Fibroblast of lung (primary cell): ENCODE measurements around the gene EDN2. TPM values are rescaled to one million over a fixed set of nuclear protein-coding genes. Genes with fewer than 3 reads are reported as not detected.

Experiments used
- DNase-seq, 2 donors: peaks; one replicate each; pipeline versions ENCODE4 v3.0.0 to v3.0.0-alpha.2; 2010; ENCODE audit warnings: low read depth in 2 of 2
- H2AFZ ChIP-seq: 2 replicates; pipeline ENCODE4 v1.5.1; 2012; ENCODE audit warnings: low read length, control low read depth, inconsistent platforms
- H3K27ac ChIP-seq: 2 replicates; pipeline ENCODE4 v1.5.1; 2011; ENCODE audit warnings: low read length, control low read depth; ENCODE audit not compliant: insufficient read depth
- H3K27me3 ChIP-seq: 2 replicates; pipeline ENCODE4 v1.5.1; 2011; ENCODE audit warnings: mild to moderate bottlenecking, low read length; ENCODE audit not compliant: control insufficient read depth, insufficient read depth
- H3K36me3 ChIP-seq: 2 replicates; pipeline ENCODE4 v1.5.1; 2011; ENCODE audit warnings: low read length; ENCODE audit not compliant: control insufficient read depth, insufficient read depth
- H3K4me1 ChIP-seq: 2 replicates; pipeline ENCODE4 v1.5.1; 2011; ENCODE audit warnings: low read length; ENCODE audit not compliant: control insufficient read depth, insufficient read depth; ENCODE audit errors: extremely low read depth
- H3K4me2 ChIP-seq: 2 replicates; pipeline ENCODE4 v1.5.1; 2011; ENCODE audit warnings: low read length, control low read depth; ENCODE audit not compliant: insufficient read depth; ENCODE audit errors: extremely low read depth
- H3K4me3 ChIP-seq, 4 experiments: fragments of 200-600 bp in 1 of 4; sonication (generic) in 1 of 4; replicated peaks in 1 of 4; 2 replicates each; pipeline ENCODE4 v1.5.1; 2011 to 2016; ENCODE audit warnings: low read length in 4 of 4, low read depth in 3 of 4, mild to moderate bottlenecking in 3 of 4, control low read depth in 2 of 4, inconsistent platforms in 1 of 4, mixed read lengths in 1 of 4; ENCODE audit not compliant: insufficient read depth in 1 of 4; ENCODE audit errors: control extremely low read depth in 1 of 4
- H3K79me2 ChIP-seq: 2 replicates; pipeline ENCODE4 v1.5.1; 2012; ENCODE audit warnings: mild to moderate bottlenecking, low read length, inconsistent platforms; ENCODE audit not compliant: control insufficient read depth, insufficient read depth
- H3K9ac ChIP-seq: 2 replicates; pipeline ENCODE4 v1.5.1; 2011; ENCODE audit warnings: mild to moderate bottlenecking, low read length, control low read depth; ENCODE audit not compliant: insufficient read depth
- H3K9me3 ChIP-seq: 2 replicates; pipeline ENCODE4 v1.5.1; 2012; ENCODE audit warnings: low read depth, low read length; ENCODE audit not compliant: control insufficient read depth, insufficient read depth
- H4K20me1 ChIP-seq: 2 replicates; pipeline ENCODE4 v1.5.1; 2011; ENCODE audit warnings: low read length; ENCODE audit not compliant: control insufficient read depth, insufficient read depth; ENCODE audit errors: extremely low read depth
- CTCF ChIP-seq, 2 donors: IDR thresholded peaks in 1 of 2; conservative IDR thresholded peaks in 1 of 2; 1 replicate in 1 of 2; 2 replicates in 1 of 2; pipeline ENCODE4 v1.5.1; 2011 to 2012; ENCODE audit warnings: low read length in 2 of 2, control low read depth in 1 of 2, inconsistent platforms in 1 of 2, low read depth in 1 of 2, mild to moderate bottlenecking in 1 of 2
- EZH2 ChIP-seq: IDR thresholded peaks from 2 replicates; pipeline ENCODE4 v1.5.1; 2012; ENCODE audit warnings: low read length, control low read depth, mild to moderate bottlenecking; ENCODE audit errors: missing control alignments
- polyA plus RNA-seq, 2 donors: library from polyadenylated mRNA; depleted of rRNA in 1 of 2; stranded (reverse) in 1 of 2; unstranded in 1 of 2; fragments of >200 nt; gene quantifications; 2 replicates each; pipeline ENCODE4 v1.2.1, GENCODE V29; 2011 to 2012; ENCODE audit warnings: missing spikeins in 1 of 2
- total RNA-seq: library from RNA; depleted of rRNA; stranded (reverse); fragments of >200 nt; gene quantifications from 2 replicates; pipeline ENCODE4 v1.2.1, GENCODE V29; 2014

The EDN2 gene
- total and polyA plus RNA-seq, 2 donors (not counting 1 experiment from before 2014, with no cell fraction given), result not detected

GRCh38 chr1:41429641-41430035, 54.8 kb downstream of the EDN2 start:
- Histone ChIP-seq H3K4me3 (no peak overlapping the region), H3K9me3 (no peaks in the 10 kb centered on the region), H3K27me3 (no peaks in the 10 kb centered on the region), H4K20me1 (no peaks in the 10 kb centered on the region), H2AFZ (no peak overlapping the region), H3K4me2 (no peak overlapping the region), H3K9ac (no peak overlapping the region), H3K27ac (no peak overlapping the region), H3K79me2 (no peaks in the 10 kb centered on the region), H3K36me3 (no peaks in the 10 kb centered on the region), H3K4me1 (peaks cover 11% of the 10 kb centered on the region)
- DNase-seq, result no peak
- TF ChIP-seq EZH2 (no peak), CTCF (conservative IDR thresholded peaks at IDR 0.05 in 1 of 2, IDR thresholded peaks at IDR 0.05 in 1 of 2; ENCODE audit: low read depth in 1 of 2, low read length in 2 of 2) (no peak)

Other genes with a start within 250 kb of the EDN2 start
- 20.0 and 24.8 TPM in 2 replicates for gene SCMH1, start 242.4 kb downstream of the EDN2 start, total RNA-seq
- 20.8 and 27.8 TPM in 2 replicates for gene SCMH1, start 242.4 kb downstream of the EDN2 start, polyA plus RNA-seq
- gene FOXO6, start 123.2 kb downstream of the EDN2 start, total RNA-seq, result under 0.01 TPM in 2 replicates
- gene FOXO6, start 123.2 kb downstream of the EDN2 start, polyA plus RNA-seq, result not detected in 2 replicates